ENCODE data around the gene SLC13A4.

- no peak for TF ChIP-seq CTCF (IDR thresholded peaks at IDR 0.05)
- TF ChIP-seq POLR2A (IDR thresholded peaks at IDR 0.05): no peak
Observed at GRCh38 chr7:135711139-135711469, 16.9 kb downstream of the SLC13A4 start.
